Panc1 (cell line): ENCODE data around the gene C8A. TPM values are rescaled to one million over a fixed set of nuclear protein-coding genes. Genes with fewer than 3 reads are reported as not detected.

Experiments
- ATAC-seq: fragments of 200-7000 bp; cut with Tn5 transposase; 2 replicates; pipeline ENCODE4 v1.9.1; 2020; ENCODE audit warnings: mild to moderate bottlenecking, moderate library complexity
- BruUV-seq: library from RNA; stranded (reverse); fragments of 400-500 nt; replicated peaks from 2 replicates; lab custom pipeline; 2021; lab: Mats Ljungman, UMichigan
- CTCF ChIA-PET: fragments of 300-600 bp; sonication (Branson Sonifier 250); formaldehyde crosslinking; loops from one replicate; lab custom pipeline; 2022; ENCODE audit warnings: antibody characterized with exemption; lab: Charles Lee
- POLR2A ChIA-PET: fragments of 300-600 bp; sonication (Branson Sonifier 250); formaldehyde crosslinking; loops from one replicate; lab custom pipeline; 2022; ENCODE audit warnings: antibody characterized with exemption; lab: Charles Lee
- DNase-seq: peaks from one replicate; pipeline ENCODE4 v3.0.0-alpha.2; 2010; ENCODE audit warnings: low read depth, low spot score
- H3K27ac ChIP-seq: 2 replicates; pipeline ENCODE4 v1.5.1; 2011; ENCODE audit warnings: mild to moderate bottlenecking, low read length, inconsistent platforms
- H3K27me3 ChIP-seq: fragments of 200-500 bp; sonication (Bioruptor generic); 2 replicates; pipeline ENCODE4 v1.6.0; 2014; ENCODE audit warnings: low read length, inconsistent platforms; ENCODE audit not compliant: control insufficient read depth, insufficient read depth
- H3K36me3 ChIP-seq: fragments of 200-500 bp; sonication (Bioruptor generic); 2 replicates; pipeline ENCODE4 v1.5.1; 2014; ENCODE audit warnings: inconsistent platforms, mild to moderate bottlenecking, low read length, moderate library complexity; ENCODE audit not compliant: control insufficient read depth, insufficient read depth
- H3K4me1 ChIP-seq: 2 replicates; pipeline ENCODE4 v1.5.1; 2011; ENCODE audit warnings: inconsistent platforms, mild to moderate bottlenecking, low read length, moderate library complexity; ENCODE audit not compliant: control insufficient read depth, insufficient read depth
- H3K4me3 ChIP-seq, 2 experiments: 2 replicates each; pipeline ENCODE4 v1.5.1; 2011 to 2012; ENCODE audit warnings: low read depth in 2 of 2, low read length in 2 of 2, mild to moderate bottlenecking in 2 of 2, inconsistent platforms in 1 of 2, moderate library complexity in 1 of 2
- H3K9me3 ChIP-seq: fragments of 200-500 bp; sonication (Bioruptor generic); 2 replicates; pipeline ENCODE4 v1.5.1; 2014; ENCODE audit warnings: low read depth, mild to moderate bottlenecking, inconsistent platforms, low read length, moderate library complexity; ENCODE audit not compliant: control insufficient read depth, insufficient read depth
- POLR2AphosphoS5 ChIP-seq: IDR thresholded peaks from 2 replicates; pipeline ENCODE4 v1.6.1; 2012; ENCODE audit warnings: mild to moderate bottlenecking, low read depth, low read length, moderate library complexity
- SIN3A ChIP-seq: IDR thresholded peaks from 2 replicates; pipeline ENCODE4 v1.6.1; 2012; ENCODE audit warnings: low read depth, mild to moderate bottlenecking, low read length, moderate library complexity, borderline replicate concordance; ENCODE audit not compliant: insufficient read depth
- TCF7L2 ChIP-seq: IDR thresholded peaks from 2 replicates; pipeline ENCODE4 v1.6.1; 2011; ENCODE audit warnings: mild to moderate bottlenecking, low read depth, low read length, inconsistent platforms
- in situ Hi-C: cut with HindIII; loops from 2 replicates; pipeline ENCODE4 v1.10.0; 2016; ENCODE audit warnings: low sequenced_read_pairs, low pct_unique_long_range_greater_than_20kb
- intact Hi-C: fragments of 100-400 bp; cut with micrococcal nuclease; formaldehyde crosslinking; loops from one replicate; pipeline ENCODE4 v1.10.0; 2022; ENCODE audit not compliant: unreplicated experiment
- total RNA-seq: library from RNA; stranded (reverse); gene quantifications from one replicate; pipeline ENCODE4 v1.2.1, GENCODE V29; 2021; ENCODE audit not compliant: unreplicated experiment
- TF ChIP-seq, protein P1 (sequence below), 2 experiments: IDR thresholded peaks; 2 replicates each; pipeline ENCODE4 v1.6.1; 2011 to 2012; ENCODE audit warnings: low read depth in 2 of 2, control low read depth in 1 of 2, low read length in 1 of 2, mild to moderate bottlenecking in 1 of 2, moderate library complexity in 1 of 2; ENCODE audit not compliant: insufficient read depth in 1 of 2
- TF ChIP-seq, protein P2 (sequence below): fragments of 450-650 bp; IDR thresholded peaks from 2 replicates; pipeline ENCODE4 v1.5.1; 2017; ENCODE audit warnings: mild to moderate bottlenecking

The C8A gene
- total RNA-seq, 1 experiment from 2014 or later = not detected

DNA sequence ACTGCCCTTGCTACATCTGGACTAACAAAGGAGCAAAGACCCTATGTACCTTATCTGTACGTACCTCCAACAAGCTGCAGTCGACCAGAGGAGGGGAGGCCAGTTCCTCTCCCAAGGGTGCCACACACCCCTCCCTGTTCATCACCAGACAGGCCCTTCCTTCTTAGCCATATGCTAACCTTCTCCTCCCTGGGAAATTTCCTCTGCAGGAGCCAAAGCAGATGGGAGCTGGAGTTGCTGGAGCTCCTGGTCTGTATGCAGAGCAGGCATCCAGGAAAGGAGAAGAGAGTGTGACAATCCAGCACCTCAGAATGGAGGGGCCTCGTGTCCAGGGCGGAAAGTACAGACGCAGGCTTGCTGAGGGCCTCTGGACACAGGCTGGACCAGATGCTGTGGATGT is 62.8 kb downstream of the C8A start:
- intact Hi-C loops (no loop called here), in situ Hi-C loops (no loop called here)
- BruUV-seq = no TSS peak
- DNase-seq (no peak), ATAC-seq (no peak)
- no peaks in the 10 kb centered on the region for H3K27me3 ChIP-seq
- POLR2A ChIA-PET = no interaction called here
- no peaks in the 10 kb centered on the region for H3K36me3 ChIP-seq
- H3K4me1 ChIP-seq = no peaks in the 10 kb centered on the region
- no peaks in the 10 kb centered on the region for H3K9me3 ChIP-seq
- H3K4me3 ChIP-seq = no peak overlapping the region
- TF ChIP-seq, protein P1, sequence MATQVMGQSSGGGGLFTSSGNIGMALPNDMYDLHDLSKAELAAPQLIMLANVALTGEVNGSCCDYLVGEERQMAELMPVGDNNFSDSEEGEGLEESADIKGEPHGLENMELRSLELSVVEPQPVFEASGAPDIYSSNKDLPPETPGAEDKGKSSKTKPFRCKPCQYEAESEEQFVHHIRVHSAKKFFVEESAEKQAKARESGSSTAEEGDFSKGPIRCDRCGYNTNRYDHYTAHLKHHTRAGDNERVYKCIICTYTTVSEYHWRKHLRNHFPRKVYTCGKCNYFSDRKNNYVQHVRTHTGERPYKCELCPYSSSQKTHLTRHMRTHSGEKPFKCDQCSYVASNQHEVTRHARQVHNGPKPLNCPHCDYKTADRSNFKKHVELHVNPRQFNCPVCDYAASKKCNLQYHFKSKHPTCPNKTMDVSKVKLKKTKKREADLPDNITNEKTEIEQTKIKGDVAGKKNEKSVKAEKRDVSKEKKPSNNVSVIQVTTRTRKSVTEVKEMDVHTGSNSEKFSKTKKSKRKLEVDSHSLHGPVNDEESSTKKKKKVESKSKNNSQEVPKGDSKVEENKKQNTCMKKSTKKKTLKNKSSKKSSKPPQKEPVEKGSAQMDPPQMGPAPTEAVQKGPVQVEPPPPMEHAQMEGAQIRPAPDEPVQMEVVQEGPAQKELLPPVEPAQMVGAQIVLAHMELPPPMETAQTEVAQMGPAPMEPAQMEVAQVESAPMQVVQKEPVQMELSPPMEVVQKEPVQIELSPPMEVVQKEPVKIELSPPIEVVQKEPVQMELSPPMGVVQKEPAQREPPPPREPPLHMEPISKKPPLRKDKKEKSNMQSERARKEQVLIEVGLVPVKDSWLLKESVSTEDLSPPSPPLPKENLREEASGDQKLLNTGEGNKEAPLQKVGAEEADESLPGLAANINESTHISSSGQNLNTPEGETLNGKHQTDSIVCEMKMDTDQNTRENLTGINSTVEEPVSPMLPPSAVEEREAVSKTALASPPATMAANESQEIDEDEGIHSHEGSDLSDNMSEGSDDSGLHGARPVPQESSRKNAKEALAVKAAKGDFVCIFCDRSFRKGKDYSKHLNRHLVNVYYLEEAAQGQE (IDR thresholded peaks at IDR 0.05; ENCODE audit: insufficient read depth in 1 of 2, low read depth in 2 of 2, low read length in 1 of 2) = no peak
- TF ChIP-seq SIN3A (no peak), TCF7L2 (no peak), POLR2AphosphoS5 (no peak)
- TF ChIP-seq, protein P2, sequence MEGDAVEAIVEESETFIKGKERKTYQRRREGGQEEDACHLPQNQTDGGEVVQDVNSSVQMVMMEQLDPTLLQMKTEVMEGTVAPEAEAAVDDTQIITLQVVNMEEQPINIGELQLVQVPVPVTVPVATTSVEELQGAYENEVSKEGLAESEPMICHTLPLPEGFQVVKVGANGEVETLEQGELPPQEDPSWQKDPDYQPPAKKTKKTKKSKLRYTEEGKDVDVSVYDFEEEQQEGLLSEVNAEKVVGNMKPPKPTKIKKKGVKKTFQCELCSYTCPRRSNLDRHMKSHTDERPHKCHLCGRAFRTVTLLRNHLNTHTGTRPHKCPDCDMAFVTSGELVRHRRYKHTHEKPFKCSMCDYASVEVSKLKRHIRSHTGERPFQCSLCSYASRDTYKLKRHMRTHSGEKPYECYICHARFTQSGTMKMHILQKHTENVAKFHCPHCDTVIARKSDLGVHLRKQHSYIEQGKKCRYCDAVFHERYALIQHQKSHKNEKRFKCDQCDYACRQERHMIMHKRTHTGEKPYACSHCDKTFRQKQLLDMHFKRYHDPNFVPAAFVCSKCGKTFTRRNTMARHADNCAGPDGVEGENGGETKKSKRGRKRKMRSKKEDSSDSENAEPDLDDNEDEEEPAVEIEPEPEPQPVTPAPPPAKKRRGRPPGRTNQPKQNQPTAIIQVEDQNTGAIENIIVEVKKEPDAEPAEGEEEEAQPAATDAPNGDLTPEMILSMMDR = no peak
- no peak overlapping the region for H3K27ac ChIP-seq
- CTCF ChIA-PET = no interaction called here

DNA sequence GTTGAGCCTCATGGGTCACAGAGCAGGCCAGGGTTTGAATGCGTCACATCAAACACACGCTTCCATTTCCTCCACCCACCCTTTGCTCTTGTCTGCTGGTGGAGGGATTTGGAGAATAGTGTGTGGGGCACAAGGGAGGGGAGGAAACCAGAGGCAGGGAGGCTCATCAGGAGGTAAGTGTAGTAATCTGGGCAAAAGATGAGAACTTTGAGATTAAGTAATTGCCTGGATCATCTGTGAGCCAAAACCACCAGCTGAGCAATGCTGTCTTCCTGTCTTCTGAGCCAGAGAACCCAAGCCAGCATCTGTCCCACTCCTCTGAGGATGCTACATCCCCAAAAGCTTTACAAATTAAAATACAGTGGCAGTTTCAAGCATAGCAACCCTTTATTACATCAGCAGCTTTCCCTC is 66.0 kb downstream of the C8A start:
- TF ChIP-seq, protein P2 = no peak
- no peak for TF ChIP-seq TCF7L2
- no peak for TF ChIP-seq SIN3A
- TF ChIP-seq, protein P1 (IDR thresholded peaks at IDR 0.05; ENCODE audit: insufficient read depth in 1 of 2, low read depth in 2 of 2, low read length in 1 of 2) = no peak
- TF ChIP-seq POLR2AphosphoS5 = no peak
- intact Hi-C loops (no loop called here), in situ Hi-C loops (no loop called here)
- H3K27ac ChIP-seq = no peak overlapping the region
- no peaks in the 10 kb centered on the region for H3K4me1 ChIP-seq
- H3K4me3 ChIP-seq = no peak overlapping the region
- BruUV-seq = no TSS peak
- POLR2A ChIA-PET = no interaction called here
- DNase-seq = no peak
- no peaks in the 10 kb centered on the region for H3K36me3 ChIP-seq
- H3K27me3 ChIP-seq = no peaks in the 10 kb centered on the region
- CTCF ChIA-PET = no interaction called here
- ATAC-seq = no peak
- no peaks in the 10 kb centered on the region for H3K9me3 ChIP-seq
